ENCODE results near the gene TTC7B.

The TTC7B gene

GRCh38 chr14:90510159-90510558 lies 306.1 kb downstream of the TTC7B start:
- no peak for DNase-seq (ENCODE audit: low spot score)

- DNase-seq (ENCODE audit: low spot score): no peak
Measured at GRCh38 chr14:90509403-90509802, 306.8 kb downstream of the TTC7B start.

GRCh38 chr14:90508536-90509254 lies 307.5 kb downstream of the TTC7B start:
- DNase-seq (ENCODE audit: low spot score): no peak

DNA sequence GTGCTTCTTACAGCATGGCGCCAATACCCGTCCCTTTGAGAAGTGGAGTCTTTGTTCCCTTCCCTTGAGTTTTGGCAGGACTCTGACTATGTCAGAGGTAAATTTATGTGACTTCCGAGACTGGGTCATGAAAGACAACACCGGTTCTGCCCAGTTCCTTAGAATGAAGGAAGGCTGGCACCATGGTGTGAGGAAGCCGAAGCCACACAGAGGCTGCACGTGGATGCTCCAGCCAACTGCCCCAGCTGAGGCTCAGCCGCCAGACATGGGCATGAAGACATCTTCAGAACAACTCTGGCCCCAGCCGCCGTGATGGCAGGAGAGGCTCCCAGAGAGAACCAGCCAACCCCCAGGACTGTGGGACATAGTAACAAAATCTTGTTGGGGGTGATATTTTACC lies 308.2 kb downstream of the TTC7B start:
- DNase-seq (ENCODE audit: low spot score): no peak

DNA sequence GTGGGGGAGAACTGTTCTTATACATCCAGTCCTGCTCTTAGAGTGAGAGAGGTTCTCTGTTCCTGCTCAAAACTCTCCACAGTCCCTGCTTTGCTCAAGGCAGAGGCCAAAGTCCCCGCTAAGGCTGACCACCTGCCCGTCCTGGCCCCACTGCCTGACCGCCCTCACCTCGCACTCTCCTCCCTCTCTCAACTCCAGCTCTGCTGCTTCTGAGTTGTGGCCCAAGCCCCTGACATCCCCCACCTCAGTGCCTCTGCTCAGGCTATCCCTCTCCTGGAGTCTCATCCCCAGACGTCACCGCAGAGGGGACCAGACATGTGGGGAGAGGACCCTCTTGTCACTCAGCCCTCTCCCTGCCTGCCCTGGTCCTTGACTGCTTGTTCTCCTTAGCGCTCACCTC lies 308.8 kb downstream of the TTC7B start:
- DNase-seq (ENCODE audit: low spot score): no peak

- no peak for DNase-seq (ENCODE audit: low spot score)
Measured at GRCh38 chr14:90506748-90507147, 309.5 kb downstream of the TTC7B start.

DNA sequence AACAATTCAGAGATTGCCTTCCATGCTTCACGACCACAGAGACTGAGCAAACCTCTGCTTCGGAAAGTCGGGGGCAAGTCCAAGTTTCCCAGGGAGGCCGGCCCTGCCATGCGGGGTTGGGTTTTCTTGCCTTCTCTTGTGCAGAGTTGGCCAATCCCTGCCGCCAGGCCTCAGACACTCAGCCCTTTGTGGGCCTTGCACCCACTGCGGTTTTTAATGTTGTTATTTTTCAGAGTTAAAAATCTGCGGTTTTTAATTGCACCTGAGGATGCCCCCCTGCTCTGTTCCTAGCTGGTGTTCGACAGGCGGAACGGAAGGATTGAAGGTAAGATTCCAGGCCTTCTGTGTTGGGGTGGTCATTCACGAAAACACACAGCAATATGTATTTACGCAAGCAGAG lies 310.7 kb downstream of the TTC7B start:
- DNase-seq (ENCODE audit: low spot score): no peak

DNA sequence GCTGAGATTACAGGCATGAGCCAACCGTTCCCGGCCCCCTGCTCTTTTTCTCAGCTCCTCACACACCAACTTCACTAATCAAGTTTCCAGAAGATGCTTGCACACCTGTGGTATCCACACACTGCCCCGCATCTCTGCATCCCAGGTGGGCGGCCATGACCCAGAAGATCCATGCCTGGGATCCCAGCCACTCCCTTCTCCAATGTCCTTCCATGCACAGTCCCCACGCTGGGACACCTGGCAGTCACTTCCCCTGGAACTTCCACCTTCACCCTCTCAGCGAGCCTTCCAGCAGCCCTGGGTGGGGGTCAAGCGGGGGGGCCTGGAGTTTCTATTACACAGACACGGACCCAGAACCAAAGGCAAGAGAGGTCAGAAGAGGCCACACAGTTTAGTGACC lies 311.6 kb downstream of the TTC7B start:
- DNase-seq (ENCODE audit: low spot score): no peak

GRCh38 chr14:90503582-90503981 lies 312.6 kb downstream of the TTC7B start:
- DNase-seq (ENCODE audit: low spot score): no peak

DNA sequence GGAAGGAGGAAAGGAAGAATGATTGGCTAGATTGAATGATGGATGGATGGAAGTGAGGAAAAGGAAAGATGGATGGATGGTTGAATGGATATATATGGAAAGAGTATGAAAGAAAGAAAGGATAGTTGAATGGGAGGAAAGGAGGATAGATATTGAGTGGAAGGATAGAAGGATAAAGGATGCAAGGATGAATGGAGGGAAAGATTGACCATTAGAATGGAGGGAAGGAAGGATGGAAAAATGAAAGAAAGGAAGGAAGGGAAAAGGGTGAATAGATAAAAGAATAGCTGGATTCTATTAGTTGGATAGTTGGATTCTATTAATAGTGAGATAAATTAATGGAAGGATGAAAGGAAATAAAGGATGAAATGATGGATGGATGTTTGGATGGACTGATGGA lies 313.5 kb downstream of the TTC7B start:
- no peak for DNase-seq (ENCODE audit: low spot score)

DNA sequence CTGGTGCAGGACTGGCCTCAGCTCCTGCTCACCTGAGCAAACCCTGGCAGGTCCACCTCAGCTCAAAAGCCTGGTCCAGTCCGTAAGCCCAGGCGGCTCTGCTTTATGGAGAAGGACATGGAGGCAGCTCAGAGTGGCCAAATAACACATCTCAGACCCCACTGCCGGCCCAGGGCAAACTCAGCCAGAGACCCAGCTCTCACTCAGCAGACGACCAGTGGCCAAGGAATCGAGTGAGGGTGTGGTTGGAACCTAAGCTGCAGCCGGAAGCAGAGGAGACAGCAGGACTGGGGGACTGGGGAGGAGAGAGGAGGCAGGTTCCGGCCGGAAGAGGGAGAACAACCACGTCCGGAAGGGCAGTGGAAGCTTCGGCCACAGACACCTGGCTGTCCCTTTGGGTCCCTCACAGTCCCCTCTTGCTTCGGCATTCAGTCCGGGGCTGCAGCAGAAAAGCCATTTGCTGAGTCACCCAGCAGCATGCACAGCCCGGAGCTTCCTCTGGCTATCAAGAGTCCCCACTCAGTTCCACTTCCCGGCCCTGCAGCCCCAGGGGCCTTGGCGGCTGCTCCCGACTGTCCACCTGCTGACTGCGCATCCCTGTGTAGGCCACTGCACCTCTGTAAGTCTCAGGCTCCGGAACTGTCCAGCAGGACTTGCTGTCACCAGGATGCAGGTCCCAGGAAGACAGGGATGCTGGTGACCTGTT lies 315.4 kb downstream of the TTC7B start:
- no peak for DNase-seq (ENCODE audit: low spot score)

- DNase-seq (ENCODE audit: low spot score): no peak
Measured at GRCh38 chr14:90499908-90500664, 316.1 kb downstream of the TTC7B start.

DNA sequence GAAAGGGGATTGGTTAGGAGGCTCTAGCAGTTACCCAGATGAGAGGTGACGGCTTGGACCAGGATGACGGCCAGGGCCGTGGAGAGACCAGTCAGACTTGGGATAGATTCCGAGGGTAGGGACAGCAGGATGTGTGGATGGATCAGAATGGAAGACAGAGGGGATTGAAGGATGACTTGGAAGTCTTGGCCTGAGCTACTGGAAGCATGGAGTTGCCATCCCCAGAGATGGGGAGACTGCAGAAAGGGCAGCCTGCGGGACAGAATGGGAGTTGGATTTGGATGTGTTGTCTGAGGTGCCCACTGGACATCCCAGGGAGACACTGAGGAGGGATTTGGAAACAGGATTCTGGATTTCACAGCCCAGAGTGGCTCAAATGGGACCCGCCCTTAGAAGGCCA lies 317.1 kb downstream of the TTC7B start:
- DNase-seq (ENCODE audit: low spot score): no peak

- DNase-seq (ENCODE audit: low spot score): no peak
Measured at GRCh38 chr14:90498198-90498597, 318.0 kb downstream of the TTC7B start.

DNA sequence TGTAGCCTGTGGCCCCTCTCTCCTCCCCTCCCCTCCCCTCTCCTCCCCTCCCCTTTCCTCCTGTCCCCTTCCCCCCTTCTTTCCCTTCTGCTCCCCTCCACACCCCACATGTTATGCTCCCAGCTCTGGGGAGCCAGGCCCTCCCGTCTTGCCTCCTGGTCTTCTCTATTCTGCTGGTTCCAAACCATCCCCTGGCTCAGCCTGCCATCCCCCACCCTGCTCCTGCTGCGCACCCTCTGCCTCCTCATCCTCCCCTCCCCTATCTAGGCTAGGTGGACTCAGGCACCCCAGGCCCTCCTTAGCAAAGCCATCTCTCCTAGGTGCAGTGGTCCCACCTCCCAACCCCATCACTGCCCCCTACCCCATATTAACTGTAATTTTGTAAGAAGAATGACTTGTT lies 319.9 kb downstream of the TTC7B start:
- DNase-seq (ENCODE audit: low spot score): no peak

GRCh38 chr14:90495357-90496276 lies 320.6 kb downstream of the TTC7B start:
- DNase-seq (ENCODE audit: low spot score): peak; percentile 82

DNA sequence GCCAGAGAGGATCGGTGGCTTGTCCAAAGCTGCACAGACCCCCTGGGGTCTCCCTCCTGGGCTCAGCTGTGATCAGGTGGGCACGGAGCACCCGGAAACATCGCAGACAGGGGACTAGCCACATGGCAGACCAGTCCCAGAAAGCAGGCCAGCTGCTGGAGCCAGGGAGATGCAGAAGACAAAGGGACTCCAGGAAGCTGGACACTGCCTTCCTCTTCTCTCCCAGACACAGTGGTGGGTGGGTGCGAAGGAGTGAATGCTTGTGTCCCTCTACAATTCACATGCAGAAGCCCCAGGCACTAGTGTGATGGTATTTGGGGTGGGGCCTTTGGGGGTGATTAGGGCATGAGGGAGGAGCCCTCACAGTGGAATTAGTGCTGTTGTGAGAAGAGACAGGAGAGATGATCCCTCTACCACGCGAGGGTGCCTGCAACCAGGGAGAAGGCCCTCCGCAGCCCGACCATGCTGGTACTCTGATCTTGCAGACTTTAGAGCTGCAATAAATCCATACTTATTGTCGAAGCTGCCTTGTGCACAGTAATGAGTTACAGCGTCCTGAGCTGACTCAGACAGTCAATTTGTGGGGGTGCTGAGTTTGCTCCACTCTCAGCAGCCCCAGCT lies 324.2 kb downstream of the TTC7B start:
- no peak for DNase-seq (ENCODE audit: low spot score)

DNA sequence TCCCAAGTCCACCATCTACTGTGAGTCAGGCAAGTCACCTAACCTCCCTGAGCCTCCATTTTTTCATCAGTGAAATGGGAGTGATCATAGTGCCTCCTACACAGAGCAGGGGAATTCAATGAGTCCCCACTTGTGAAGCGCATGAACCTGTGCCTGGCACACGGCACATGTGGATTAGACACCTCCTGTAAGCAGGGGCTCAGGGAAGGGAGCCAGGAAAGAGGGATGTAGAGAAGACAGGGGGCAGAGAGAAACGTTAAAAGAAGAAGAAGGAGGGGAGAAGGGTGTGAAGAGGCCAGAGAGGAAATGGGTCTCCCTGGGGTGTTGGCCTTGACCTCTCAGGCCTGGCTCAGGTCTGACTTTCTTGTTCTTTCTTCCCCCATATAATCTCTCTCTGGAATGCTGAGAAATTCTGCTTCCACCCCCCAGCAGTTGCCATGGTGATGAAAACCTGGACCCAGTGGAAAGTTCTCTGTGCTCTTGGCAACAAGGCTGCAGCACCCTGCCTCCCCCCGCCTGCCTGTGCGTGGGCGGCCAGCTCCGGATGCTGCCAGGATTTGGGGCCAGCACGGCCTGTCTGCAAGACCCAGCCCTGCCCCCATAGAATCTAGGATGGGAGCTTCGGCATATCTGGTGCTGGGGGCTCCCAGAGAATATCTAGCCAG lies 324.9 kb downstream of the TTC7B start:
- DNase-seq (ENCODE audit: low spot score): no peak

- no peak for DNase-seq (ENCODE audit: low spot score)
Measured at GRCh38 chr14:90490720-90491050, 325.5 kb downstream of the TTC7B start.

GRCh38 chr14:90489916-90490719 lies 326.1 kb downstream of the TTC7B start:
- no peak for DNase-seq (ENCODE audit: low spot score)
